Suprapubic skin (tissue), 4 donors: ENCODE measurements around the gene SUPT5H.

Experiments
- EP300 ChIP-seq: sonication (generic); formaldehyde crosslinking; IDR thresholded peaks from one replicate; pipeline ENCODE4 v1.6.1; 2017; ENCODE audit warnings: antibody characterized with exemption
- POLR2A ChIP-seq, 2 donors: fragments of 450-650 bp; IDR thresholded peaks; one replicate each; pipeline ENCODE4 v1.6.1; 2017; ENCODE audit warnings: antibody characterized with exemption in 2 of 2, mild to moderate bottlenecking in 2 of 2, moderate library complexity in 2 of 2
- POLR2AphosphoS5 ChIP-seq, 3 donors: sonication (generic); formaldehyde crosslinking; IDR thresholded peaks; one replicate each; pipeline ENCODE4 v1.6.1; 2017; ENCODE audit warnings: antibody characterized with exemption in 3 of 3
- TF ChIP-seq, protein P1 (sequence below), 2 donors: fragments of 200-600 bp in 1 of 2; fragments of 450-650 bp in 1 of 2; sonication (generic) in 1 of 2; IDR thresholded peaks; one replicate each; pipeline ENCODE4 v1.5.1; 2016 to 2019; ENCODE audit warnings: antibody characterized with exemption in 2 of 2, mild to moderate bottlenecking in 1 of 2, moderate library complexity in 1 of 2

DNA sequence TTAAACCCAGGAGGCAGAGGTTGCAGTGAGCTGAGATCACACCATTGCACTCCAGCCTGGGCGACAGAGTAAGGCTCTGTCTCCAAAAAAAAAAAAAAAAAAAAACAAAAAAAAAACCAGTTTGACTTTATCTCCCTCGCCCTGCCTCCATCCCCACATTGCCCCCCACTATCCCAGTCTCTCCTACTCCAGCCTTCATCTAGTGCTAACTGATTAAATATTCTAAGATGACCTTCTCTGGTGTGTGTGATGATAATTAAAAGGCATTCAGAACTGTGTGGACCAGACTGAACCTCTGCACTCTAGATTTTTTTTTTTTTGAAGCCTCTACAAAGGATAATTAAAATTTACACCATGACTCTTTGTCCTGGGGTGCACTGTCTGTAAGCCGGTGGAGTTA lies 47.4 kb downstream of the SUPT5H start:
- TF ChIP-seq, protein P1, sequence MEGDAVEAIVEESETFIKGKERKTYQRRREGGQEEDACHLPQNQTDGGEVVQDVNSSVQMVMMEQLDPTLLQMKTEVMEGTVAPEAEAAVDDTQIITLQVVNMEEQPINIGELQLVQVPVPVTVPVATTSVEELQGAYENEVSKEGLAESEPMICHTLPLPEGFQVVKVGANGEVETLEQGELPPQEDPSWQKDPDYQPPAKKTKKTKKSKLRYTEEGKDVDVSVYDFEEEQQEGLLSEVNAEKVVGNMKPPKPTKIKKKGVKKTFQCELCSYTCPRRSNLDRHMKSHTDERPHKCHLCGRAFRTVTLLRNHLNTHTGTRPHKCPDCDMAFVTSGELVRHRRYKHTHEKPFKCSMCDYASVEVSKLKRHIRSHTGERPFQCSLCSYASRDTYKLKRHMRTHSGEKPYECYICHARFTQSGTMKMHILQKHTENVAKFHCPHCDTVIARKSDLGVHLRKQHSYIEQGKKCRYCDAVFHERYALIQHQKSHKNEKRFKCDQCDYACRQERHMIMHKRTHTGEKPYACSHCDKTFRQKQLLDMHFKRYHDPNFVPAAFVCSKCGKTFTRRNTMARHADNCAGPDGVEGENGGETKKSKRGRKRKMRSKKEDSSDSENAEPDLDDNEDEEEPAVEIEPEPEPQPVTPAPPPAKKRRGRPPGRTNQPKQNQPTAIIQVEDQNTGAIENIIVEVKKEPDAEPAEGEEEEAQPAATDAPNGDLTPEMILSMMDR (IDR thresholded peaks at IDR 0.05), result no peak
- no peak for TF ChIP-seq POLR2AphosphoS5 (IDR thresholded peaks at IDR 0.05)
- no peak for TF ChIP-seq POLR2A (IDR thresholded peaks at IDR 0.05)
- no peak for TF ChIP-seq EP300
